HEK293 (cell line): ENCODE measurements around the gene CDH23.

Source experiments
- CTCF ChIA-PET: fragments of 350-600 bp; formaldehyde crosslinking; extraction: SDS; loops from one replicate; lab custom pipeline; 2021; ENCODE audit warnings: antibody characterized with exemption; lab: Yijun Ruan, JAX
- POLR2A ChIA-PET: fragments of 300-600 bp; formaldehyde crosslinking; extraction: SDS; loops from one replicate; lab custom pipeline; 2020; ENCODE audit warnings: antibody characterized with exemption, inconsistent platforms; lab: Yijun Ruan, JAX
- H3K27ac ChIP-seq: fragments of 200-500 bp; sonication (Bioruptor generic); 2 replicates; pipeline ENCODE4 v1.5.1; 2014; ENCODE audit warnings: low read depth, low read length, control low read depth, inconsistent platforms; ENCODE audit errors: extremely low read depth
- H3K36me3 ChIP-seq, 2 experiments: fragments of 200-500 bp in 1 of 2; sonication (Bioruptor generic) in 1 of 2; 1 replicate in 1 of 2; 2 replicates in 1 of 2; pipeline ENCODE4 v1.5.1; 2014 to 2017; ENCODE audit warnings: inconsistent platforms in 2 of 2, low read length in 2 of 2; ENCODE audit not compliant: control insufficient read depth in 2 of 2, insufficient read depth in 1 of 2
- H3K4me1 ChIP-seq: fragments of 200-500 bp; sonication (Bioruptor generic); 2 replicates; pipeline ENCODE4 v1.5.1; 2014; ENCODE audit warnings: mild to moderate bottlenecking, low read length, inconsistent platforms; ENCODE audit not compliant: control insufficient read depth, insufficient read depth
- H3K4me3 ChIP-seq: 2 replicates; pipeline ENCODE4 v1.5.1; 2011; ENCODE audit warnings: low read depth, mild to moderate bottlenecking, control low read depth, low read length, moderate library complexity
- H3K9me3 ChIP-seq: fragments of 200-500 bp; sonication (Bioruptor generic); 2 replicates; pipeline ENCODE4 v1.5.1; 2014; ENCODE audit warnings: low read depth, low read length, inconsistent platforms; ENCODE audit not compliant: control insufficient read depth, insufficient read depth
- GLI2 ChIP-seq: fragments of 450-650 bp; formaldehyde crosslinking; IDR thresholded peaks from 2 replicates; pipeline ENCODE4; 2017; ENCODE audit warnings: missing biosample characterization, missing genetic modification characterization, low read depth, borderline replicate concordance
- HIC1 ChIP-seq: fragments of 450-650 bp; formaldehyde crosslinking; IDR thresholded peaks from 2 replicates; pipeline ENCODE4 v1.5.1; 2016; ENCODE audit warnings: missing biosample characterization, missing genetic modification characterization
- KLF1 ChIP-seq: fragments of 450-650 bp; formaldehyde crosslinking; IDR thresholded peaks from 2 replicates; pipeline ENCODE4 v1.5.1; 2016; ENCODE audit warnings: missing biosample characterization, missing genetic modification characterization
- PRDM10 ChIP-seq: fragments of 450-650 bp; formaldehyde crosslinking; IDR thresholded peaks from 2 replicates; pipeline ENCODE4 v1.5.1; 2016; ENCODE audit warnings: missing biosample characterization, missing genetic modification characterization
- TRIM28 ChIP-seq: IDR thresholded peaks from 2 replicates; pipeline ENCODE4 v1.6.1; 2011; ENCODE audit warnings: low read length, control low read depth, borderline replicate concordance
- TSHZ1 ChIP-seq: fragments of 450-650 bp; formaldehyde crosslinking; IDR thresholded peaks from 2 replicates; pipeline ENCODE4 v1.5.1; 2016; ENCODE audit warnings: missing biosample characterization, missing genetic modification characterization, borderline replicate concordance
- ZBTB44 ChIP-seq: fragments of 450-650 bp; IDR thresholded peaks from 2 replicates; pipeline ENCODE4 v1.5.1; 2018; ENCODE audit warnings: missing biosample characterization, mild to moderate bottlenecking, missing genetic modification characterization
- ZFP3 ChIP-seq: fragments of 450-650 bp; formaldehyde crosslinking; IDR thresholded peaks from 2 replicates; pipeline ENCODE4 v1.5.1; 2016; ENCODE audit warnings: low read depth, missing biosample characterization, missing genetic modification characterization
- ZIC2 ChIP-seq: fragments of 450-650 bp; formaldehyde crosslinking; IDR thresholded peaks from 2 replicates; pipeline ENCODE4 v1.5.1; 2016; ENCODE audit warnings: missing biosample characterization, missing genetic modification characterization
- ZNF18 ChIP-seq: fragments of 450-650 bp; formaldehyde crosslinking; IDR thresholded peaks from 2 replicates; pipeline ENCODE4 v1.5.1; 2016; ENCODE audit warnings: missing biosample characterization, missing genetic modification characterization
- ZNF37A ChIP-seq: fragments of 450-650 bp; IDR thresholded peaks from 2 replicates; pipeline ENCODE4 v1.5.1; 2018; ENCODE audit warnings: missing biosample characterization, missing genetic modification characterization
- ZNF394 ChIP-seq: fragments of 450-650 bp; formaldehyde crosslinking; IDR thresholded peaks from 2 replicates; pipeline ENCODE4 v1.5.1; 2016; ENCODE audit warnings: missing biosample characterization, missing genetic modification characterization, mild to moderate bottlenecking, moderate library complexity, borderline replicate concordance
- ZNF404 ChIP-seq: fragments of 450-650 bp; formaldehyde crosslinking; IDR thresholded peaks from 2 replicates; pipeline ENCODE4 v1.5.1; 2017; ENCODE audit warnings: missing biosample characterization, missing genetic modification characterization
- ZNF561 ChIP-seq: fragments of 450-650 bp; IDR thresholded peaks from 2 replicates; pipeline ENCODE4 v1.5.1; 2018; ENCODE audit warnings: missing biosample characterization, missing genetic modification characterization, borderline replicate concordance
- ZNF785 ChIP-seq: fragments of 450-650 bp; formaldehyde crosslinking; IDR thresholded peaks from 2 replicates; pipeline ENCODE4 v1.5.1; 2016; ENCODE audit warnings: missing biosample characterization, missing genetic modification characterization

CDH23 gene

GRCh38 chr10:71799608-71800453 is 403.1 kb downstream of the CDH23 start:
- Histone ChIP-seq H3K27ac (no peak overlapping the region), H3K36me3 (no peaks in the 10 kb centered on the region), H3K9me3 (no peaks in the 10 kb centered on the region), H3K4me3 (no peak overlapping the region), H3K4me1 (no peaks in the 10 kb centered on the region)
- TF ChIP-seq GLI2 (tag by site-specific recombination) (no peak), TSHZ1 (tag by site-specific recombination) (no peak), TRIM28 (no peak), ZBTB44 (no peak), ZFP3 (tag by site-specific recombination) (no peak), KLF1 (tag by site-specific recombination) (no peak), ZNF561 (tag by site-specific recombination) (no peak), ZIC2 (no peak)
- ChIA-PET POLR2A (no interaction called here), CTCF (interaction anchor here (0.5 to 1.1 kb wide), 2 partner anchors 12 to 423 kb away, joined by 3 to 5 read pairs; no protein-coding TSS in a partner anchor)

GRCh38 chr10:71801361-71801760 is 404.6 kb downstream of the CDH23 start:
- ChIA-PET POLR2A (no interaction called here), CTCF (no interaction called here)
- Histone ChIP-seq H3K4me1 (no peaks in the 10 kb centered on the region), H3K9me3 (no peaks in the 10 kb centered on the region), H3K27ac (no peak overlapping the region), H3K4me3 (no peak overlapping the region), H3K36me3 (no peaks in the 10 kb centered on the region)
- no peak for TF ChIP-seq ZNF394 (tag by site-specific recombination)
- no peak for TF ChIP-seq HIC1 (tag by site-specific recombination)

- ChIA-PET POLR2A (no interaction called here), CTCF (no interaction called here)
- H3K27ac ChIP-seq, result no peak overlapping the region
- no peaks in the 10 kb centered on the region for H3K9me3 ChIP-seq
- no peak overlapping the region for H3K4me3 ChIP-seq
- H3K4me1 ChIP-seq, result no peaks in the 10 kb centered on the region
- no peaks in the 10 kb centered on the region for H3K36me3 ChIP-seq
- TF ChIP-seq ZNF404, result no peak
- no peak for TF ChIP-seq PRDM10 (tag by site-specific recombination)
- TF ChIP-seq ZNF18, result no peak
- TF ChIP-seq ZNF37A (tag by site-specific recombination), result no peak
- no peak for TF ChIP-seq ZNF785 (tag by site-specific recombination)
Measured at GRCh38 chr10:71802235-71802634, 405.5 kb downstream of the CDH23 start.
